GM18868 (cell line): ENCODE data around the gene KDELR1.

Experiments
- ATAC-seq: cut with Tn5 transposase; IDR thresholded peaks from one replicate; pipeline ENCODE4 v1.9.1; 2021; ENCODE audit warnings: mild to moderate bottlenecking, moderate library complexity; ENCODE audit not compliant: unreplicated experiment

Gene KDELR1

GRCh38 chr19:48391100-48392005, at the start of gene KDELR1:
Gene KDELR1, minus strand, starts transcription at chr19:48391551. Its CDS starts 193 bp downstream, at chr19:48391358.
- ATAC-seq, result peak; percentile 78

- no peak for ATAC-seq
Observed at GRCh38 chr19:48436586-48436985, 45.2 kb upstream of the KDELR1 start.

DNA sequence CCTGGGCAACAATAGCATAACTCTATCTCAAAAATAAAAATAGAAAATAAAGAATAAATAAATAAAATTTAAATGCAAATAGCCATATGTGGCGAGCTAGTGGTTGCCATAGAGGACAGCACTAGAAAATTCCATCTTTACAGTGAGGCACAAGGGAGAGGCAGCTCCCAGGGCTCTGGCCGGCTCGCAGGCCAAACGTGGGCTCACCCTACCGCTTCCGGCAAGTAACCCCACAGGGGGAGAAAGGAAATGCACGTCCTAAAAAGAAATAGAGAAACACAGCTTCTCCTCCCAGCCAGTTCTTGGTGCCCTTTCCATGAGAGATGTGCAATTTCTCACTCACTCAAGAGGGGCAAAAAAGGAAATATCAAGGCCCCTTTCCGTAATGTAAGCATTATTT, 42.0 kb upstream of the KDELR1 start:
- ATAC-seq, result no peak

DNA sequence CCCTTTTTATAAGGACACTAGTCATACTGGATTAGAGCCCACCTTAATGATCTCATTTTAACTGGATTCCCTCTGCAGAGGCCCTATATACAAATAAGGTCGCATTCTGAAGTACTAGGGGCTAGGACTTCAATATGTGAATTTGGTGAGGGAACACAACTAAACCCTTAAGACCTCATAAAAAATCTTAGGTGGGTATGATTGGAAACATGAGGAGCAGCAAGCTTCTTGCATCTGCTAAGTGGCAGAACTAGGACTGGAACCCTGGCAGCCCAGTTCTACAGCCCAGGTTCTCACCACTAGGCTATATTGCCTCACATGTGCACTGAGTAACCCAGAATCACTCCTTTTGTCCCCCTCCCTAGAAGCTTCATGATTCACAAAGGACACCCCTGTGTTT, 37.3 kb upstream of the KDELR1 start:
- no peak for ATAC-seq

- ATAC-seq, result no peak
Observed at GRCh38 chr19:48424694-48425219, 33.4 kb upstream of the KDELR1 start.

DNA sequence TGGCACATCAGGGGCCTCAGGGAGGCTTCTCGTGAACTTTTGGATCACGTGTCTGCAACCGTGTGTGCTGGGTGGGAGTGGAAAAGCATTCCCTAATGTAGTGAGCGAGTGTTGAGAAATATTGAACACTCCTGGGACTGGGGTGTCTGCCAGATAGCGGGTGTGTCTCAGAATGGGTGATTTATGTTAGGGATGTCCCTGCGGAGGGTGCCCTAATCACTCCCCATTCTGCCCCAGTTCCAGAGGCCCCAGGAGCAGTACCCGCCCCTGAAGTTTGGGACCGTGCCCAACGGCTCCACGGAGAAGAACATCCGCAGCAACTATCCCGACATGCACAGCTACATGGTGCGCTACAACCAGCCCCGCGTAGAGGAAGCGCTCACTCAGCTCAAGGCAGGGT, 30.2 kb upstream of the KDELR1 start:
- no peak for ATAC-seq

DNA sequence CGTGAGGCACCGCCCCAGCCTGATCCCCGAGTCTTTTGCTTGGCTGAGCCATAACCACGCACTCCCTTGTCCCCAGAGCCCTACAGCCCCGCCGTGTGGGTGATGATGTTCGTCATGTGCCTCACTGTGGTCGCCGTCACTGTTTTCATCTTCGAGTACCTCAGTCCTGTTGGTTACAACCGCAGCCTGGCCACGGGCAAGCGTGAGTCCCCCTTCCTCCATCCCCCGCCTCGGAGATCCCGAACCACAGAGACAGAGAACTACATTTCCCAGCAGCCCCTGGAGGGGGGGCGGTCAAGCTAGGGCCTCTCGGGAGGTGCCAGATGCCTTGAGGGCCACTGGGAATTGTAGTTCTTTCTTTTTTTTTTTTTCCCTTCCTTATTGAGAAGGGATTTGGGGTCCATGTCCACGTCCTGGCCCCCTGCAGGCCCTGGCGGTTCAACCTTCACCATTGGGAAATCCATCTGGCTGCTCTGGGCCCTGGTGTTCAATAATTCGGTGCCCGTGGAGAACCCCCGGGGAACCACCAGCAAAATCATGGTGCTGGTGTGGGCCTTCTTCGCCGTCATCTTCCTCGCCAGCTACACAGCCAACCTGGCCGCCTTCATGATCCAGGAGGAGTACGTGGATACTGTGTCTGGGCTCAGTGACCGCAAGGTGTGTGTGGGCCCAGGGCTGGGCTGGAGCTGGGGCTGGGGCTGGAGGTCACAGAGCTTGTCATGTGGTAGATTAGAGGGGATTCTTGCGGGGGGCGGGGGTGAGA, 28.0 kb upstream of the KDELR1 start:
- ATAC-seq, result no peak

DNA sequence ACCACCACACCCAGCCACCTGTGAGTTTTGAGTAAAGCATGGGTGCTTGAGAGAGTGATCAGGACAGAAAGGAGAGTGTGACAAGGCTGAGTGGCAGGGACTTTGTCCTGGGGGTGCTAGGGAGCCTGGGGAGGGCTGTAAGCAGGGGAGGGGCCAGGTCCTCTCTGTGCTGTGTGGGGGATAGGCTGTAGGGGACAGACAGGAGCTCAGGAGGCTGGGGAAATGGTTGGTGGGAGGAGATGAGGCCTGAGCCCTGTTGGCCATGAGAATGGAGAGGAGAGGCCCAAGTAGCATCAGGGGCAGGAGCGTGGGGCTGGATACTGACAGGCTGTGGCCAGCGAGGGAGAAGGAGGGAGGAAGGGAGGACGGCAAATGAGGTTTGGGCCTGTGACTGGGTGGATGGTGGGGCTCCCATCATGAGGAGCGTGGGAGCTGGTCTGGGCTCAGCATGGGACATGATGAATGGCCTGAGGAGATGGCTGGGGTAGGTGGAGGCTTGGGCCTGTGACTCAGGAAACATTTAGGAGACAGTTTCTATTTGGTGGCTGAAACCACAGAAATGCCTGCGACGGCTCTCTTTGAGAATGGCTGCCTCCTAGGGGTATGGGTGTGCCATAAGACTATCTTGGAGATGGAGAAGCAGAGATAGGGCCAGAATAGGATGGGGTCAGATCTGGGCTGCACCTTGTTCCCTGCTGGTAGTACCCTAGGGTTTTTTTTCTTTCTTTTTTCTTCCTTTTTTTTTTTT, 27.1 kb upstream of the KDELR1 start:
- no peak for ATAC-seq

DNA sequence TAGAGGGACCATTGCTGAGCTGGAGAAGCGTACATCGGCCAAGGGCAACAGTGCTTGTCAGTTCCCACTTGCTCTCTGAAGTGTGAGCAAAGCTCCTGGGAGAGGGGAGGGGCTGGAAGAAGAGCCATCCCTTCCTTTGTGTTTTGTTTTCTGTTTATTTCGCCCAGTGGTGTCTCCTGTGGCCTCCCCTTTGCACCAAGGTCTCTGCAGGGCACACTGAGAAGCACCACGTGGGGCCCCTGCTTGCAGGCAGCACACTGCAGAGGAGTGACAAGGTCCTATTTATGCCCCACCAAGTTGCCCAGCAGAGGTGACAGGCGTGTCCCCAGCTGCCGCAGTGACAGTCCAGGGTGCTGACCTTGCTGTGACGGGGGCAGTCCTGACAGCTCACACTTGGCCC, 26.1 kb upstream of the KDELR1 start:
- no peak for ATAC-seq

GRCh38 chr19:48415806-48416221, 24.5 kb upstream of the KDELR1 start:
- no peak for ATAC-seq

GRCh38 chr19:48415395-48415794, 24.0 kb upstream of the KDELR1 start:
- ATAC-seq, result no peak

DNA sequence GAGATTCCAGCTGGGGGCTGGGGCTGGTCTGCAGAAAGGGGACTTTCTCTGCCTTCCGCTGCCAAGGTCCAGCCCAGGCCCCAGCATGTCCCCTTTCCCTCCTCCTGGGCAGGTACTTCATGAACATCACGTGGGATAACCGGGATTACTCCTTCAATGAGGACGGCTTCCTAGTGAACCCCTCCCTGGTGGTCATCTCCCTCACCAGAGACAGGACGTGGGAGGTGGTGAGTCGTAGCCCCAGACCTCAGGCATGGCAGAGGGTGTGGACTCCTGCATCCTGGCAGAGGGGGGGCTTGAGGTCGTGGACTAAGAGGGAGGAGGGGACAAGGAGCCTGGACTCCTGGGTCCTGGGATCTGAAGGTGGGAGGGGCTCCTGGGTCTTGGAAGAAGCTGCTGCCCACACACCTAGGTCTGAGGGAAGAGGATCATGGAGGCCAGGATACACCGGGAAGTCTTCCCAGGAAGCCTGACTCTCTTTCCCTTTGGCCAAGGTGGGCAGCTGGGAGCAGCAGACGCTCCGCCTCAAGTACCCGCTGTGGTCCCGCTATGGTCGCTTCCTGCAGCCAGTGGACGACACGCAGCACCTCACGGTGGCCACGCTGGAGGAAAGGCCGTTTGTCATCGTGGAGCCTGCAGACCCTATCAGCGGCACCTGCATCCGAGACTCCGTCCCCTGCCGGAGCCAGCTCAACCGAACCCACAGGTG, 22.7 kb upstream of the KDELR1 start:
- no peak for ATAC-seq

- ATAC-seq, result no peak
Observed at GRCh38 chr19:48405850-48406249, 14.5 kb upstream of the KDELR1 start.

DNA sequence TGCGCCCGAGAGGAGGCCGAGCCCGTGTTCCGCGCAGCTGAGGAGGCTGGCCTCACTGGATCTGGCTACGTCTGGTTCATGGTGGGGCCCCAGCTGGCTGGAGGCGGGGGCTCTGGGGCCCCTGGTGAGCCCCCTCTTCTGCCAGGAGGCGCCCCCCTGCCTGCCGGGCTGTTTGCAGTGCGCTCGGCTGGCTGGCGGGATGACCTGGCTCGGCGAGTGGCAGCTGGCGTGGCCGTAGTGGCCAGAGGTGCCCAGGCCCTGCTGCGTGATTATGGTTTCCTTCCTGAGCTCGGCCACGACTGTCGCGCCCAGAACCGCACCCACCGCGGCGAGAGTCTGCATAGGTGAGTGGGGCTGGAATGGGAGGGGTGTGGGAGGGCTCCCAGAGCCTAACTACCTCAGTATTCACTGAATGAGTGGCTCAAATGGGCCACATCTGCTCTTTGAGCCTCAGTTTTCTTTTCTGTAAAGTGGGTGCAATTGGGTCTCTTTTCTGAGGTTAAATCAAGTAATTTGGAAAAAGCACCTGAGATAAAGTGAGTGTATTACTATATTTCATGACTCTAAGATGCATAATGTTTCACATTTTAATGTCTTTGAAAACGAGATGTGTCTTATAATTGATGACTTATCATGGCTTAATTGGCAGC, 13.8 kb upstream of the KDELR1 start:
- ATAC-seq, result no peak

DNA sequence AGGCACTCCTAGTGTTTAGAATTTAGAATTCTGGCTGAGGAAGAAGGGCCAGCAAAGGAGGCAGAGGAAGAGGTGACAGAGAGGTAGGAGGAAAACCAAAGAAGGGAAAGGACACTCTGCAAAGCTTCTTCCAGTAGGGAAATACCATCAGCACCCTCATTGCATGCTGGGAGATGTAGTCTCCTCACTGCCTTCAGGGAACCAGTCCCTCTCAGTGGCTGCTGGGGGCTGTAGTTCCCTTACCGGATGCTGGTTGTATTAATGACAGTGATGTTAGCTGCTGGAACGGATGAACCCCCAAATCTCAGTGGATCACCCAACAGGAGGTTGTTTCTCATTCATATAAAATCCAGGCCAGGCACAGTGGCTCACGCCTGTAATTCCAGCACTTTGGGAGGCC, 12.3 kb upstream of the KDELR1 start:
- ATAC-seq, result no peak

- no peak for ATAC-seq
Observed at GRCh38 chr19:48401287-48401686, 9.9 kb upstream of the KDELR1 start.

DNA sequence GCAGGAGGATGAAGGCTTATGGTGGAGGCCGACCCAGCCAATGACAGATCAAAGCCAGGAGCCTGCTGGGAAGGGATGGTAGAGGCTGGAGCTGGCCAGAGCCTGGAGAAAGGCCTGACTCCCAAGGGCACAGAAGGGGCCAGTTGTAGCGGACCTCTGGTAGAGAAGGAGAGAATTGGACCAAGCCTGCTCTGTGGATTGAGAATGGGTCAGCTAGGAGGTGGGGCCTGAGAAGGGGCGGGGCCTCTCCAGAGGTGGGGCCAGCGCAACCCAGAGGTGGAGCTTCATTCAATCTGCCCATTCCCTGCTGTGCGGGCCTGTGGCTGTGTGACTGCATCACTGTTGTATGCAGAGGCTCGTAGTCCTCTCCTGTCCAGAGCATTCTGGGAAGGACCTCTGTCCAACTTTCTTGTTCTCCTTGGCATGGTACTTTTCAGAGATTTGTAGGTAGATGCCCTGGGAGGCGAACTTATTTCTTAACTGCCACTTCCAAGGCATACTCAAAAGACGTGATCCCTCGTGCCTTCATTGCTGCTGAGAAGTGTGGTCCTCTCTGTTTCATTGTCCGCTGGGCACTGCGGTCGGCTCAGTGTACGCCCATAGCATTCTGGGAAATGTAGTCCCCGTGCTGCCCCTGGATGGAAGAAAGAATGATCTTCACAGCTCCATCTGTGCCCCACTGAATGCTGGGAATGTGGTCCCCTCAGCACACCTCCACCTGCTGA, 8.8 kb upstream of the KDELR1 start:
- no peak for ATAC-seq

DNA sequence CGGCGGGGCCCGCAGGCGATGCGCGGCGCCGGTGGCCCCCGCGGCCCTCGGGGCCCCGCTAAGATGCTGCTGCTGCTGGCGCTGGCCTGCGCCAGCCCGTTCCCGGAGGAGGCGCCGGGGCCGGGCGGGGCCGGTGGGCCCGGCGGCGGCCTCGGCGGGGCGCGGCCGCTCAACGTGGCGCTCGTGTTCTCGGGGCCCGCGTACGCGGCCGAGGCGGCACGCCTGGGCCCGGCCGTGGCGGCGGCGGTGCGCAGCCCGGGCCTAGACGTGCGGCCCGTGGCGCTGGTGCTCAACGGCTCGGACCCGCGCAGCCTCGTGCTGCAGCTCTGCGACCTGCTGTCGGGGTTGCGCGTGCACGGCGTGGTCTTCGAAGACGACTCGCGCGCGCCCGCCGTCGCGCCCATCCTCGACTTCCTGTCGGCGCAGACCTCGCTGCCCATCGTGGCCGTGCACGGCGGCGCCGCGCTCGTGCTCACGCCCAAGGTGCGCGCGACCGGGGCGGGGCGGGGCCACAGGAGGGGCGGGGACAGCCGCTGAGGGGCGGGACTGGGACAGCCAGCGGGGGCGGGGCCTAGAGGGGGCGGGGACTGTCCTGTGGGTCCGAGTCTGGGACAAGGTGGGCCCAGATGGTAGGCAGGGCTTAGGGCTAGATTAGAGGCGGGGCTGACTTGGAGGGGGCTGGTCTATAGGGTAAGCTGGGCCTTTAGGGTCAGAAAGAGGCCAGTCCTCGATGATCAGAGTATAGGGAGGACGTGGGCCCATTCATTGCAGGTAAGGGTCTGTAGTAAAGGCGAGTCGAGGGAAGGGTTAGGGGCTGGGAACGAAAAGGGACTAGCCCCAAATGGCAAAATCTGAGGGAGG, 7.3 kb upstream of the KDELR1 start:
- peak; percentile 49 for ATAC-seq

- ATAC-seq, result no peak
Observed at GRCh38 chr19:48398102-48398374, 6.7 kb upstream of the KDELR1 start.
